K562 (cell line): Measurements from ENCODE around the gene ASPHD1. TPM values are rescaled to one million over a fixed set of nuclear protein-coding genes. Genes with fewer than 3 reads are reported as not detected.

ENCODE experiments used
- ARNT ChIP-seq, 2 experiments: fragments of 450-650 bp; IDR thresholded peaks; 2 replicates each; pipeline ENCODE4 v1.6.1; 2016; ENCODE audit warnings: mild to moderate bottlenecking in 1 of 2
- CEBPZ ChIP-seq: fragments of 150-350 bp; IDR thresholded peaks from 2 replicates; pipeline ENCODE4 v1.6.1; 2014; ENCODE audit warnings: low read depth, mild to moderate bottlenecking, low read length, borderline replicate concordance
- CHD7 ChIP-seq: fragments of 200-600 bp; sonication (generic); IDR thresholded peaks from one replicate; pipeline ENCODE4 v1.6.1; 2012; ENCODE audit warnings: mild to moderate bottlenecking, low read depth, low read length, inconsistent platforms
- IRF9 ChIP-seq: fragments of 450-650 bp; IDR thresholded peaks from 2 replicates; pipeline ENCODE4 v1.6.1; 2016; ENCODE audit warnings: missing biosample characterization, missing genetic modification characterization
- ZHX1 ChIP-seq: fragments of 150-350 bp; conservative IDR thresholded peaks from 2 replicates; pipeline ENCODE4 v1.6.1; 2014; ENCODE audit warnings: low read length
- polyA plus RNA-seq, 8 experiments: library from polyadenylated mRNA; depleted of rRNA in 4 of 8; stranded (reverse) in 5 of 8; unstranded in 3 of 8; fragments of >200 nt; fragmentation: Nextera tagmentation in 2 of 8; fragmentation: Illumina TruSeq in 1 of 8; extraction: Ambion mirVana in 2 of 8; extraction: Trizol in 1 of 8; gene quantifications; 2 replicates each; pipeline versions ENCODE4 v1.2.1 to v1.2.3, GENCODE V29; 2011 to 2014; ENCODE audit warnings: inconsistent platforms in 1 of 8, missing spikeins in 1 of 8
- total RNA-seq, 7 experiments: library from RNA; depleted of rRNA in 6 of 7; stranded (reverse); fragments of >200 nt in 6 of 7; fragmentation: Illumina TruSeq in 2 of 7; extraction: Trizol in 2 of 7; gene quantifications; 2 replicates each; pipeline versions ENCODE4 v1.2.1 to v1.2.3, GENCODE V29; 2011 to 2021; ENCODE audit warnings: low replicate concordance in 1 of 7

The ASPHD1 gene
- total and polyA plus RNA-seq, 9 of the 15 experiments (the other 6 are each of a cell fraction or from before 2014, with no cell fraction given): 0.03 to 0.70 (median 0.24) TPM; not detected in 5

GRCh38 chr16:29862884-29863668 lies 37.2 kb upstream of the ASPHD1 start, which contains the start of gene CDIPT (continued):
- no peak for TF ChIP-seq ZHX1
- TF ChIP-seq CHD7: no peak
- no peak for TF ChIP-seq IRF9 (tag)
- TF ChIP-seq ARNT (IDR thresholded peaks at IDR 0.05): peak; percentile 50 to 87; a peak in 3 of 4 replicates
- no peak for TF ChIP-seq CEBPZ
